HEK293 (cell line): Measurements from ENCODE around the gene COPZ1.

Experiments used
- CTCF ChIA-PET: fragments of 350-600 bp; formaldehyde crosslinking; extraction: SDS; loops from one replicate; lab custom pipeline; 2021; ENCODE audit warnings: antibody characterized with exemption; lab: Yijun Ruan, JAX
- POLR2A ChIA-PET: fragments of 300-600 bp; formaldehyde crosslinking; extraction: SDS; loops from one replicate; lab custom pipeline; 2020; ENCODE audit warnings: antibody characterized with exemption, inconsistent platforms; lab: Yijun Ruan, JAX
- H3K27ac ChIP-seq: fragments of 200-500 bp; sonication (Bioruptor generic); 2 replicates; pipeline ENCODE4 v1.5.1; 2014; ENCODE audit warnings: low read depth, low read length, control low read depth, inconsistent platforms; ENCODE audit errors: extremely low read depth
- H3K36me3 ChIP-seq, 2 experiments: fragments of 200-500 bp in 1 of 2; sonication (Bioruptor generic) in 1 of 2; 1 replicate in 1 of 2; 2 replicates in 1 of 2; pipeline ENCODE4 v1.5.1; 2014 to 2017; ENCODE audit warnings: inconsistent platforms in 2 of 2, low read length in 2 of 2; ENCODE audit not compliant: control insufficient read depth in 2 of 2, insufficient read depth in 1 of 2
- H3K4me1 ChIP-seq: fragments of 200-500 bp; sonication (Bioruptor generic); 2 replicates; pipeline ENCODE4 v1.5.1; 2014; ENCODE audit warnings: mild to moderate bottlenecking, low read length, inconsistent platforms; ENCODE audit not compliant: control insufficient read depth, insufficient read depth
- H3K4me3 ChIP-seq: 2 replicates; pipeline ENCODE4 v1.5.1; 2011; ENCODE audit warnings: low read depth, mild to moderate bottlenecking, control low read depth, low read length, moderate library complexity
- H3K9me3 ChIP-seq: fragments of 200-500 bp; sonication (Bioruptor generic); 2 replicates; pipeline ENCODE4 v1.5.1; 2014; ENCODE audit warnings: low read depth, low read length, inconsistent platforms; ENCODE audit not compliant: control insufficient read depth, insufficient read depth
- EGR2 ChIP-seq: fragments of 450-650 bp; formaldehyde crosslinking; IDR thresholded peaks from 2 replicates; pipeline ENCODE4 v1.5.1; 2016; ENCODE audit warnings: low read depth, missing biosample characterization, missing genetic modification characterization
- IKZF3 ChIP-seq: fragments of 450-650 bp; IDR thresholded peaks from 2 replicates; pipeline ENCODE4 v1.5.0; 2018; ENCODE audit warnings: missing biosample characterization, mild to moderate bottlenecking, missing genetic modification characterization, moderate library complexity
- INSM2 ChIP-seq: fragments of 450-650 bp; formaldehyde crosslinking; IDR thresholded peaks from 2 replicates; pipeline ENCODE4 v1.5.1; 2016; ENCODE audit warnings: missing biosample characterization, missing genetic modification characterization
- ZBTB17 ChIP-seq: fragments of 450-650 bp; formaldehyde crosslinking; IDR thresholded peaks from 2 replicates; pipeline ENCODE4 v1.5.1; 2016; ENCODE audit warnings: missing biosample characterization, missing genetic modification characterization
- ZFP37 ChIP-seq: fragments of 450-650 bp; formaldehyde crosslinking; IDR thresholded peaks from 2 replicates; pipeline ENCODE4 v1.5.1; 2016; ENCODE audit warnings: missing biosample characterization, missing genetic modification characterization
- ZIC2 ChIP-seq: fragments of 450-650 bp; formaldehyde crosslinking; IDR thresholded peaks from 2 replicates; pipeline ENCODE4 v1.5.1; 2016; ENCODE audit warnings: missing biosample characterization, missing genetic modification characterization
- ZNF23 ChIP-seq: fragments of 450-650 bp; formaldehyde crosslinking; IDR thresholded peaks from 2 replicates; pipeline ENCODE4 v1.5.1; 2016; ENCODE audit warnings: missing biosample characterization, missing genetic modification characterization, borderline replicate concordance
- ZNF24 ChIP-seq: fragments of 450-650 bp; formaldehyde crosslinking; IDR thresholded peaks from 2 replicates; pipeline ENCODE4 v1.5.1; 2016; ENCODE audit warnings: missing biosample characterization, missing genetic modification characterization
- ZNF311 ChIP-seq: fragments of 450-650 bp; formaldehyde crosslinking; IDR thresholded peaks from 2 replicates; pipeline ENCODE4 v1.5.1; 2017; ENCODE audit warnings: missing biosample characterization, missing genetic modification characterization, borderline replicate concordance
- ZNF324 ChIP-seq: fragments of 450-650 bp; formaldehyde crosslinking; IDR thresholded peaks from 2 replicates; pipeline ENCODE4 v1.5.1; 2016; ENCODE audit warnings: missing biosample characterization, missing genetic modification characterization
- ZNF335 ChIP-seq: fragments of 450-650 bp; formaldehyde crosslinking; conservative IDR thresholded peaks from 2 replicates; pipeline ENCODE4 v1.5.1; 2016; ENCODE audit warnings: missing biosample characterization, missing genetic modification characterization
- ZNF366 ChIP-seq: fragments of 450-650 bp; formaldehyde crosslinking; conservative IDR thresholded peaks from 2 replicates; pipeline ENCODE4 v1.5.1; 2016; ENCODE audit warnings: missing biosample characterization, missing genetic modification characterization
- ZNF37A ChIP-seq: fragments of 450-650 bp; IDR thresholded peaks from 2 replicates; pipeline ENCODE4 v1.5.1; 2018; ENCODE audit warnings: missing biosample characterization, missing genetic modification characterization
- ZNF398 ChIP-seq: fragments of 450-650 bp; formaldehyde crosslinking; IDR thresholded peaks from 2 replicates; pipeline ENCODE4 v1.5.1; 2017; ENCODE audit warnings: missing biosample characterization, missing genetic modification characterization
- ZNF501 ChIP-seq: fragments of 450-650 bp; formaldehyde crosslinking; IDR thresholded peaks from 2 replicates; pipeline ENCODE4 v1.5.1; 2016; ENCODE audit warnings: missing biosample characterization, missing genetic modification characterization
- ZNF600 ChIP-seq: fragments of 450-650 bp; formaldehyde crosslinking; IDR thresholded peaks from 2 replicates; pipeline ENCODE4 v1.5.1; 2016; ENCODE audit warnings: missing biosample characterization, missing genetic modification characterization
- ZNF654 ChIP-seq: fragments of 450-650 bp; formaldehyde crosslinking; IDR thresholded peaks from 2 replicates; pipeline ENCODE4 v1.5.1; 2016; ENCODE audit warnings: low read depth, missing biosample characterization, missing genetic modification characterization
- ZNF704 ChIP-seq: fragments of 450-650 bp; formaldehyde crosslinking; IDR thresholded peaks from 2 replicates; pipeline ENCODE4 v1.5.1; 2016; ENCODE audit warnings: missing biosample characterization, missing genetic modification characterization
- ZNF747 ChIP-seq: fragments of 450-650 bp; formaldehyde crosslinking; IDR thresholded peaks from 2 replicates; pipeline ENCODE4 v1.5.1; 2016; ENCODE audit warnings: missing biosample characterization, missing genetic modification characterization
- ZNF76 ChIP-seq: fragments of 450-650 bp; formaldehyde crosslinking; IDR thresholded peaks from 2 replicates; pipeline ENCODE4; 2016; ENCODE audit warnings: low read depth, missing biosample characterization, missing genetic modification characterization, borderline replicate concordance
- TF ChIP-seq, protein P1 (sequence below): fragments of 450-650 bp; formaldehyde crosslinking; IDR thresholded peaks from 2 replicates; pipeline ENCODE4 v1.5.1; 2016; ENCODE audit warnings: missing biosample characterization, missing genetic modification characterization
- TF ChIP-seq, protein P2 (sequence below): fragments of 450-650 bp; formaldehyde crosslinking; IDR thresholded peaks from 2 replicates; pipeline ENCODE4 v1.5.1; 2017; ENCODE audit warnings: missing biosample characterization, missing genetic modification characterization
- TF ChIP-seq, protein P3 (sequence below): fragments of 450-650 bp; formaldehyde crosslinking; IDR thresholded peaks from 2 replicates; pipeline ENCODE4 v1.5.1; 2016; ENCODE audit warnings: missing biosample characterization, missing genetic modification characterization

COPZ1 gene, protein sequence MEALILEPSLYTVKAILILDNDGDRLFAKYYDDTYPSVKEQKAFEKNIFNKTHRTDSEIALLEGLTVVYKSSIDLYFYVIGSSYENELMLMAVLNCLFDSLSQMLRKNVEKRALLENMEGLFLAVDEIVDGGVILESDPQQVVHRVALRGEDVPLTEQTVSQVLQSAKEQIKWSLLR

DNA sequence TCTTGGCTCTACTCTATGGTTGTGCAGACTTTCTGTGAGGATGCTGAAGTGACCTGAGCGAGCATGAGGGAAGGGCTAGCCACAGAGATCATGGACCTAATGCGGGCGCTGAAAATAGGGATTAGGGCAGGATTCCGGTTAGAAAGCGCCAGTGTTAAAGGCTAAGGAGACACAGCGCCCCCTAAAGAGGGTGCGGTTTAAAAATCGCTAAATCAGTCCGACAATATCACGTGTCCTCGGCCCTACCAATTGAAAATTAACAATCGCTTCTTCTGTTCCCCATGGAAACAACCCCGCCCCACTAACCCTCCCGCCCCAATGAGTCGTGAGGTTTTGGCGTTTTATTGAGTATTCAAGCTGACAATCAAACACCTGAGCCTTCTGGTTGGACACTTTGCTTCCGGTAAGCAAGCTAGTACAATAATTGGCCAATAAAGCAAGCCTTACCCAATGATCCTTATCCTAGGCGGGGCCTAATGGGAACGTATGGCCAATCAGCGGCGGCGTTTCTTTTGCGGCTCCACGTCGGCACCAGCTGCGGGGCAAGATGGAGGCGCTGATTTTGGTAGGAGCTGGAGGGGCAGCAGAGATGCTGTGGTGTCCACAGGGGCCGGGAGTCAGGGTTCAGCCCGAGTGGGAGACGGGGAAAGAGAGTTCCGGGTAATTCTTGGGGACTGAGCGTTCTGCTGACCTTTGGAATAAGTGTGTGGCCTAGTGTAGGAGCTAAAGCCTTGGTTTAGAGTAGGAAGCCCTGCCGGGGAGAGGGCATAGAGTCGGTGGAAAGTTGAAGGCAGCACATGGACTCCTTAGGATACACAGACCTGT, at the start of gene COPZ1:
TSS of gene COPZ1 (plus strand) at position 515 of the 825 bp plus-strand sequence. CDS start at position 548, 33 bp downstream.
- H3K4me1 ChIP-seq, result no peaks in the 10 kb centered on the region; the same call in 1 of the 2 replicates
- peak within 1 kb of the TSS; percentile 88 for H3K4me3 ChIP-seq
- POLR2A ChIA-PET, result interaction anchor here (0.6 to 2.8 kb wide), 22 partner anchors 9 to 97 kb away, joined by 3 to 47 read pairs (median 4); partner anchors contain the start of genes CBX5, HNRNPA1 and NFE2
- peaks cover 0 to 6% of the 10 kb centered on the region in 2 experiments; a peak in 1 of 3 replicates for H3K36me3 ChIP-seq
- no peaks in the 10 kb centered on the region for H3K9me3 ChIP-seq
- H3K27ac ChIP-seq, result peak within 1 kb of the TSS; percentile 70
- CTCF ChIA-PET, result interaction anchor here (0.6 to 5.8 kb wide), 30 partner anchors 8 to 1688 kb away, joined by 3 to 69 read pairs (median 6); partner anchors contain the start of genes CBX5, HNRNPA1 and NFE2
- TF ChIP-seq, protein P1, sequence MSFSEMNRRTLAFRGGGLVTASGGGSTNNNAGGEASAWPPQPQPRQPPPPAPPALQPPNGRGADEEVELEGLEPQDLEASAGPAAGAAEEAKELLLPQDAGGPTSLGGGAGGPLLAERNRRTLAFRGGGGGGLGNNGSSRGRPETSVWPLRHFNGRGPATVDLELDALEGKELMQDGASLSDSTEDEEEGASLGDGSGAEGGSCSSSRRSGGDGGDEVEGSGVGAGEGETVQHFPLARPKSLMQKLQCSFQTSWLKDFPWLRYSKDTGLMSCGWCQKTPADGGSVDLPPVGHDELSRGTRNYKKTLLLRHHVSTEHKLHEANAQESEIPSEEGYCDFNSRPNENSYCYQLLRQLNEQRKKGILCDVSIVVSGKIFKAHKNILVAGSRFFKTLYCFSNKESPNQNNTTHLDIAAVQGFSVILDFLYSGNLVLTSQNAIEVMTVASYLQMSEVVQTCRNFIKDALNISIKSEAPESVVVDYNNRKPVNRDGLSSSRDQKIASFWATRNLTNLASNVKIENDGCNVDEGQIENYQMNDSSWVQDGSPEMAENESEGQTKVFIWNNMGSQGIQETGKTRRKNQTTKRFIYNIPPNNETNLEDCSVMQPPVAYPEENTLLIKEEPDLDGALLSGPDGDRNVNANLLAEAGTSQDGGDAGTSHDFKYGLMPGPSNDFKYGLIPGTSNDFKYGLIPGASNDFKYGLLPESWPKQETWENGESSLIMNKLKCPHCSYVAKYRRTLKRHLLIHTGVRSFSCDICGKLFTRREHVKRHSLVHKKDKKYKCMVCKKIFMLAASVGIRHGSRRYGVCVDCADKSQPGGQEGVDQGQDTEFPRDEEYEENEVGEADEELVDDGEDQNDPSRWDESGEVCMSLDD (tag by site-specific recombination), result 0 out of 2 replicates have a peak, but pooled peaks have one; percentile 41
- TF ChIP-seq EGR2 (tag by site-specific recombination) (no peak), ZNF311 (no peak), ZNF398 (tag by site-specific recombination) (no peak), ZNF704 (no peak), ZBTB17 (tag by site-specific recombination) (peak; percentile 17; the same call in 1 of the 2 replicates), IKZF3 (tag by site-specific recombination) (peak; percentile 74; the same call in 1 of the 2 replicates), ZNF24 (0 out of 2 replicates have a peak, but pooled peaks have one; percentile 76), ZNF37A (tag by site-specific recombination) (no peak), ZFP37 (tag by site-specific recombination) (peak; percentile 74; the same call in 1 of the 2 replicates), ZNF76 (tag by site-specific recombination) (peak; percentile 62; the same call in 1 of the 2 replicates), INSM2 (tag by site-specific recombination) (peak; percentile 32; the same call in 1 of the 2 replicates), ZNF324 (tag by site-specific recombination) (peak; percentile 55; the same call in 1 of the 2 replicates), ZNF747 (tag by site-specific recombination) (no peak), ZIC2 (tag by site-specific recombination) (0 out of 2 replicates have a peak, but pooled peaks have one; percentile 12), ZNF335 (peak; percentile 99), ZNF654 (tag by site-specific recombination) (peak; percentile 63), ZNF600 (tag by site-specific recombination) (peak; percentile 75), ZNF501 (tag by site-specific recombination) (no peak; the same call in 1 of the 2 replicates), ZNF23 (tag by site-specific recombination) (no peak), ZNF366 (tag by site-specific recombination) (peak; percentile 51; the same call in 1 of the 2 replicates)
- TF ChIP-seq, protein P2, sequence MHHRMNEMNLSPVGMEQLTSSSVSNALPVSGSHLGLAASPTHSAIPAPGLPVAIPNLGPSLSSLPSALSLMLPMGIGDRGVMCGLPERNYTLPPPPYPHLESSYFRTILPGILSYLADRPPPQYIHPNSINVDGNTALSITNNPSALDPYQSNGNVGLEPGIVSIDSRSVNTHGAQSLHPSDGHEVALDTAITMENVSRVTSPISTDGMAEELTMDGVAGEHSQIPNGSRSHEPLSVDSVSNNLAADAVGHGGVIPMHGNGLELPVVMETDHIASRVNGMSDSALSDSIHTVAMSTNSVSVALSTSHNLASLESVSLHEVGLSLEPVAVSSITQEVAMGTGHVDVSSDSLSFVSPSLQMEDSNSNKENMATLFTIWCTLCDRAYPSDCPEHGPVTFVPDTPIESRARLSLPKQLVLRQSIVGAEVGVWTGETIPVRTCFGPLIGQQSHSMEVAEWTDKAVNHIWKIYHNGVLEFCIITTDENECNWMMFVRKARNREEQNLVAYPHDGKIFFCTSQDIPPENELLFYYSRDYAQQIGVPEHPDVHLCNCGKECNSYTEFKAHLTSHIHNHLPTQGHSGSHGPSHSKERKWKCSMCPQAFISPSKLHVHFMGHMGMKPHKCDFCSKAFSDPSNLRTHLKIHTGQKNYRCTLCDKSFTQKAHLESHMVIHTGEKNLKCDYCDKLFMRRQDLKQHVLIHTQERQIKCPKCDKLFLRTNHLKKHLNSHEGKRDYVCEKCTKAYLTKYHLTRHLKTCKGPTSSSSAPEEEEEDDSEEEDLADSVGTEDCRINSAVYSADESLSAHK (tag by site-specific recombination), result peak; percentile 26; the same call in 1 of the 2 replicates
- TF ChIP-seq, protein P3, sequence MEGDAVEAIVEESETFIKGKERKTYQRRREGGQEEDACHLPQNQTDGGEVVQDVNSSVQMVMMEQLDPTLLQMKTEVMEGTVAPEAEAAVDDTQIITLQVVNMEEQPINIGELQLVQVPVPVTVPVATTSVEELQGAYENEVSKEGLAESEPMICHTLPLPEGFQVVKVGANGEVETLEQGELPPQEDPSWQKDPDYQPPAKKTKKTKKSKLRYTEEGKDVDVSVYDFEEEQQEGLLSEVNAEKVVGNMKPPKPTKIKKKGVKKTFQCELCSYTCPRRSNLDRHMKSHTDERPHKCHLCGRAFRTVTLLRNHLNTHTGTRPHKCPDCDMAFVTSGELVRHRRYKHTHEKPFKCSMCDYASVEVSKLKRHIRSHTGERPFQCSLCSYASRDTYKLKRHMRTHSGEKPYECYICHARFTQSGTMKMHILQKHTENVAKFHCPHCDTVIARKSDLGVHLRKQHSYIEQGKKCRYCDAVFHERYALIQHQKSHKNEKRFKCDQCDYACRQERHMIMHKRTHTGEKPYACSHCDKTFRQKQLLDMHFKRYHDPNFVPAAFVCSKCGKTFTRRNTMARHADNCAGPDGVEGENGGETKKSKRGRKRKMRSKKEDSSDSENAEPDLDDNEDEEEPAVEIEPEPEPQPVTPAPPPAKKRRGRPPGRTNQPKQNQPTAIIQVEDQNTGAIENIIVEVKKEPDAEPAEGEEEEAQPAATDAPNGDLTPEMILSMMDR, result peak; percentile 84
